Spleen (tissue), 7 donors: ENCODE measurements around the gene ZDHHC14.

ENCODE experiments used
- POLR2A ChIP-seq, 3 donors: fragments of 450-650 bp; IDR thresholded peaks; one replicate each; pipeline ENCODE4 v1.5.1; 2017; ENCODE audit warnings: antibody characterized with exemption in 3 of 3, mild to moderate bottlenecking in 1 of 3
- TF ChIP-seq, protein P1 (sequence below), 11 experiments: fragments of 200-600 bp in 7 of 11; fragments of 450-650 bp in 4 of 11; sonication (generic) in 4 of 11; IDR thresholded peaks in 8 of 11; conservative IDR thresholded peaks in 3 of 11; 1 replicate in 7 of 11; 2 replicates in 4 of 11; pipeline versions ENCODE4 v1.4.0 to v1.8.0; 2016 to 2021; ENCODE audit warnings: antibody characterized with exemption in 11 of 11, inconsistent platforms in 4 of 11, mild to moderate bottlenecking in 1 of 11
- donor health status: DM: no; HTN: no; CAD: no; lungs with moderate emphysema.
- donor health status: DM: no; HTN: no; CAD: no.
- donor health status: DM: no; HTN: no; CAD: no.

DNA sequence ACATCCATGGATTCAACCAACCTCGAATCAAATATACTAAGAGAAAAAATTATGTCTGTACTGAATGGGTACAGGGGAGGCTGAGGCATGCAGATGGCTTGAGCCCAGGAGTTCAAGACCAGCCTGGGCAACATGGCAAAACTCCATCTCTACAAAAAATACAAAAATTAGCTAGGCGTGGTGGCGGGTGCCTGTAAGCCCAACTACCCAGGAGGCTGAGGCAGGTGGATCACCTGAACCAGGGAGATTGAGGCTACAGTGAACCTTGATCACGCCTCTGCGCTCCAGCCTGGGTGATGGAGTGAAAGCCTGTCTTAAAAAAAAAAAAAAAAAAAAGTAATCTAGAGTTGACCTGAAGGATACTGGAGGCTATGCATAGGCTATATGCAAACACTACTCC, 223.0 kb downstream of the ZDHHC14 start:
- TF ChIP-seq POLR2A (IDR thresholded peaks at IDR 0.05): no peak
- TF ChIP-seq, protein P1, sequence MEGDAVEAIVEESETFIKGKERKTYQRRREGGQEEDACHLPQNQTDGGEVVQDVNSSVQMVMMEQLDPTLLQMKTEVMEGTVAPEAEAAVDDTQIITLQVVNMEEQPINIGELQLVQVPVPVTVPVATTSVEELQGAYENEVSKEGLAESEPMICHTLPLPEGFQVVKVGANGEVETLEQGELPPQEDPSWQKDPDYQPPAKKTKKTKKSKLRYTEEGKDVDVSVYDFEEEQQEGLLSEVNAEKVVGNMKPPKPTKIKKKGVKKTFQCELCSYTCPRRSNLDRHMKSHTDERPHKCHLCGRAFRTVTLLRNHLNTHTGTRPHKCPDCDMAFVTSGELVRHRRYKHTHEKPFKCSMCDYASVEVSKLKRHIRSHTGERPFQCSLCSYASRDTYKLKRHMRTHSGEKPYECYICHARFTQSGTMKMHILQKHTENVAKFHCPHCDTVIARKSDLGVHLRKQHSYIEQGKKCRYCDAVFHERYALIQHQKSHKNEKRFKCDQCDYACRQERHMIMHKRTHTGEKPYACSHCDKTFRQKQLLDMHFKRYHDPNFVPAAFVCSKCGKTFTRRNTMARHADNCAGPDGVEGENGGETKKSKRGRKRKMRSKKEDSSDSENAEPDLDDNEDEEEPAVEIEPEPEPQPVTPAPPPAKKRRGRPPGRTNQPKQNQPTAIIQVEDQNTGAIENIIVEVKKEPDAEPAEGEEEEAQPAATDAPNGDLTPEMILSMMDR (IDR thresholded peaks at IDR 0.05 in 8 of 11, conservative IDR thresholded peaks at IDR 0.05 in 3 of 11): no peak
